HepG2 (cell line): ENCODE data around the gene NCDN. TPM values are rescaled to one million over a fixed set of nuclear protein-coding genes. Genes with fewer than 3 reads are reported as not detected.

ENCODE experiments used
- ATF1 ChIP-seq: IDR thresholded peaks from 2 replicates; pipeline ENCODE4 v1.6.1; 2016; ENCODE audit warnings: mild to moderate bottlenecking, control low read depth
- HMG20A ChIP-seq: IDR thresholded peaks from 2 replicates; pipeline ENCODE4 v1.6.1; 2016; ENCODE audit warnings: borderline replicate concordance
- HMG20B ChIP-seq: conservative IDR thresholded peaks from 2 replicates; pipeline ENCODE4 v1.6.1; 2016; ENCODE audit warnings: missing genetic modification reagents, missing compliant biosample characterization
- HOMEZ ChIP-seq: IDR thresholded peaks from 2 replicates; pipeline ENCODE4 v1.6.1; 2016; ENCODE audit warnings: low read depth
- KDM5B ChIP-seq: sonication (generic); formaldehyde crosslinking; IDR thresholded peaks from 2 replicates; pipeline ENCODE4 v1.4.0; 2020; ENCODE audit warnings: missing genetic modification reagents, mild to moderate bottlenecking, borderline replicate concordance
- KLF15 ChIP-seq: sonication (generic); formaldehyde crosslinking; IDR thresholded peaks from 2 replicates; pipeline ENCODE4 v1.8.1; 2023; ENCODE audit warnings: borderline replicate concordance, mild to moderate bottlenecking, inconsistent platforms, missing genetic modification reagents, mixed read lengths
- MXI1 ChIP-seq: IDR thresholded peaks from 3 replicates; pipeline ENCODE4 v1.6.1; 2012; ENCODE audit warnings: low read depth, low read length, inconsistent platforms, borderline replicate concordance
- NCOR1 ChIP-seq: fragments of 200-600 bp; sonication (generic); IDR thresholded peaks from 2 replicates; pipeline ENCODE4 v1.7.0; 2017; ENCODE audit warnings: antibody characterized with exemption, low read length, borderline replicate concordance
- NFYB ChIP-seq: sonication (generic); formaldehyde crosslinking; IDR thresholded peaks from 2 replicates; pipeline ENCODE4 v1.4.0; 2020; ENCODE audit warnings: missing genetic modification reagents
- POLR2A ChIP-seq, 2 experiments: IDR thresholded peaks; 2 replicates each; pipeline ENCODE4 v1.6.1; 2011; ENCODE audit warnings: low read depth in 2 of 2, low read length in 2 of 2, mild to moderate bottlenecking in 1 of 2, moderate library complexity in 1 of 2; ENCODE audit not compliant: insufficient read depth in 1 of 2
- RBAK ChIP-seq: sonication (generic); formaldehyde crosslinking; IDR thresholded peaks from 2 replicates; pipeline ENCODE4 v1.5.1; 2020; ENCODE audit warnings: mild to moderate bottlenecking, missing genetic modification reagents
- RBFOX2 ChIP-seq: fragments of 200-400 bp; formaldehyde crosslinking; IDR thresholded peaks from 2 replicates; pipeline ENCODE4 v1.6.1; 2017; ENCODE audit warnings: low read depth, mild to moderate bottlenecking, low read length
- SKI ChIP-seq: fragments of 450-650 bp; IDR thresholded peaks from one replicate; pipeline ENCODE4 v1.6.1; 2018; ENCODE audit warnings: mild to moderate bottlenecking; ENCODE audit not compliant: partially characterized antibody
- SNAPC2 ChIP-seq: sonication (generic); formaldehyde crosslinking; IDR thresholded peaks from 2 replicates; pipeline ENCODE4 v1.8.1; 2022; ENCODE audit warnings: mild to moderate bottlenecking, missing genetic modification reagents
- SP1 ChIP-seq, 2 experiments: fragments of 450-650 bp in 1 of 2; sonication (generic) in 1 of 2; formaldehyde crosslinking in 1 of 2; IDR thresholded peaks; 2 replicates each; pipeline versions ENCODE4 v1.4.0 to v1.6.1; 2016 to 2020; ENCODE audit warnings: missing genetic modification reagents in 1 of 2
- TARDBP ChIP-seq: sonication (generic); formaldehyde crosslinking; IDR thresholded peaks from 2 replicates; pipeline ENCODE4 v1.8.0; 2022; ENCODE audit warnings: mild to moderate bottlenecking, missing genetic modification reagents
- TGIF2 ChIP-seq: IDR thresholded peaks from 2 replicates; pipeline ENCODE4 v1.6.1; 2016; ENCODE audit warnings: control low read depth, missing compliant biosample characterization
- ZIK1 ChIP-seq: sonication (generic); formaldehyde crosslinking; IDR thresholded peaks from 2 replicates; pipeline ENCODE4 v1.5.0; 2020; ENCODE audit warnings: mild to moderate bottlenecking, low read depth, missing genetic modification reagents, borderline replicate concordance
- ZKSCAN8 ChIP-seq: IDR thresholded peaks from 2 replicates; pipeline ENCODE4 v1.6.1; 2016; ENCODE audit warnings: borderline replicate concordance, missing genetic modification reagents, missing compliant biosample characterization
- ZNF142 ChIP-seq: sonication (generic); formaldehyde crosslinking; IDR thresholded peaks from 2 replicates; pipeline ENCODE4 v1.4.0; 2020; ENCODE audit warnings: missing genetic modification reagents
- ZNF264 ChIP-seq: sonication (generic); formaldehyde crosslinking; IDR thresholded peaks from 2 replicates; pipeline ENCODE4 v1.4.0; 2020; ENCODE audit warnings: missing genetic modification reagents
- ZNF691 ChIP-seq: sonication (generic); formaldehyde crosslinking; IDR thresholded peaks from 2 replicates; pipeline ENCODE4 v1.4.0; 2020; ENCODE audit warnings: missing genetic modification reagents, low read depth, mild to moderate bottlenecking, borderline replicate concordance
- polyA plus RNA-seq, 8 experiments: library from polyadenylated mRNA; depleted of rRNA in 3 of 8; stranded (reverse) in 7 of 8; unstranded in 1 of 8; fragments of >200 nt; fragmentation: Illumina TruSeq in 4 of 8; extraction: Trizol in 4 of 8; gene quantifications; 2 replicates each; pipeline versions ENCODE4 v1.2.1 to v1.2.3, GENCODE V29; 2011 to 2016; ENCODE audit warnings: low read depth in 4 of 8, missing spikeins in 1 of 8, mixed read lengths in 1 of 8; ENCODE audit not compliant: insufficient read depth in 1 of 8
- total RNA-seq, 5 experiments: library from RNA; depleted of rRNA; stranded (reverse); fragments of >200 nt; fragmentation: Illumina TruSeq; extraction: Trizol; gene quantifications; 2 replicates each; pipeline ENCODE4 v1.2.3, GENCODE V29; 2016; ENCODE audit warnings: low read depth in 1 of 5

The NCDN gene
- total and polyA plus RNA-seq, 2 of the 13 experiments (the other 11 are each of a cell fraction or from before 2014, with no cell fraction given) = 6.6 to 9.3 TPM

- no peak for TF ChIP-seq ZNF691 (CRISPR knock-in tag)
- TF ChIP-seq POLR2A (IDR thresholded peaks at IDR 0.05; ENCODE audit: insufficient read depth in 1 of 2, low read depth in 2 of 2, low read length in 2 of 2) = peak in 1 of 2 experiments; percentile 18; a peak in 1 of 4 replicates
- no peak for TF ChIP-seq NFYB (CRISPR knock-in tag)
- peak; percentile 50; the same call in 1 of the 2 replicates for TF ChIP-seq NCOR1
- TF ChIP-seq HMG20A (CRISPR knock-in tag) = peak; percentile 91
- TF ChIP-seq MXI1 = peak; percentile 37; the same call in 1 of the 3 replicates
- no peak for TF ChIP-seq RBAK (CRISPR knock-in tag)
- no peak for TF ChIP-seq ZNF264 (CRISPR knock-in tag)
- 0 out of 2 replicates have a peak, but pooled peaks have one; percentile 54 for TF ChIP-seq TGIF2 (CRISPR knock-in tag)
- TF ChIP-seq ZIK1 (CRISPR knock-in tag) = no peak
- no peak for TF ChIP-seq ZNF142 (CRISPR knock-in tag)
- no peak for TF ChIP-seq KLF15 (CRISPR knock-in tag)
- TF ChIP-seq RBFOX2 = no peak
- TF ChIP-seq ATF1 (CRISPR knock-in tag) = 0 out of 2 replicates have a peak, but pooled peaks have one; percentile 45
- TF ChIP-seq SP1 (IDR thresholded peaks at IDR 0.05) = no peak
- no peak for TF ChIP-seq SP1 (CRISPR knock-in tag; IDR thresholded peaks at IDR 0.05)
- peak; percentile 63; the same call in 1 of the 2 replicates for TF ChIP-seq TARDBP (CRISPR knock-in tag)
- TF ChIP-seq SKI = peak; percentile 59
- peak; percentile 82; the same call in 1 of the 2 replicates for TF ChIP-seq HMG20B (CRISPR knock-in tag)
- no peak; the same call in 1 of the 2 replicates for TF ChIP-seq ZKSCAN8 (CRISPR knock-in tag)
- TF ChIP-seq SNAPC2 = peak; percentile 34; the same call in 1 of the 2 replicates
- TF ChIP-seq KDM5B = no peak
- TF ChIP-seq HOMEZ (CRISPR knock-in tag) = 0 out of 2 replicates have a peak, but pooled peaks have one; percentile 33
These were observed 1.8 kb upstream of the NCDN start (continued) for GRCh38 chr1:35555601-35556477.
